Kidney (tissue), 14 donors: Measurements from ENCODE around the gene ALKBH1. TPM values are rescaled to one million over a fixed set of nuclear protein-coding genes. Genes with fewer than 3 reads are reported as not detected.
"Not testable (repeated sequence)": the region's sequence is repeated elsewhere in the genome, so short reads cannot be mapped to it uniquely, and the experiment has no call there.

ENCODE experiments used
- DNase-seq, 5 donors: peaks; one replicate each; pipeline ENCODE4 v3.0.0-alpha.2; 2013 to 2020
- FAIRE-seq: peaks from 2 replicates; lab custom pipeline; 2012; peaks lifted over from hg19 to GRCh38; lab: Jason Lieb, UNC
- H3K27ac ChIP-seq, 2 donors: one replicate each; pipeline ENCODE4 v1.7.0; 2013; ENCODE audit warnings: low read depth in 2 of 2, low read length in 2 of 2, inconsistent platforms in 1 of 2
- H3K27me3 ChIP-seq: one replicate; pipeline ENCODE4 v1.7.1; 2013; ENCODE audit warnings: low read length, inconsistent platforms; ENCODE audit not compliant: control insufficient read depth, insufficient read depth
- H3K36me3 ChIP-seq, 3 donors: one replicate each; pipeline versions ENCODE4 v1.7.0 to v1.7.1; 2013; ENCODE audit warnings: low read length in 3 of 3, control low read depth in 1 of 3, inconsistent platforms in 1 of 3; ENCODE audit not compliant: insufficient read depth in 3 of 3, control insufficient read depth in 2 of 3
- H3K4me1 ChIP-seq, 3 donors: one replicate each; pipeline versions ENCODE4 v1.7.0 to v1.7.1; 2013; ENCODE audit warnings: low read length in 3 of 3, inconsistent platforms in 1 of 3, low read depth in 1 of 3; ENCODE audit not compliant: control insufficient read depth in 2 of 3, insufficient read depth in 2 of 3
- H3K4me3 ChIP-seq, 3 donors: one replicate each; pipeline versions ENCODE4 v1.7.0 to v1.8.1; 2013; ENCODE audit warnings: low read length in 3 of 3, control low read depth in 1 of 3, inconsistent platforms in 1 of 3
- H3K9ac ChIP-seq, 3 donors: one replicate each; pipeline versions ENCODE4 v1.7.0 to v1.7.1; 2013; ENCODE audit warnings: low read length in 3 of 3, control low read depth in 1 of 3, inconsistent platforms in 1 of 3
- H3K9me3 ChIP-seq, 3 donors: one replicate each; pipeline versions ENCODE4 v1.7.0 to v1.7.1; 2013; ENCODE audit warnings: low read length in 3 of 3, control low read depth in 1 of 3, inconsistent platforms in 1 of 3; ENCODE audit not compliant: control insufficient read depth in 2 of 3, insufficient read depth in 1 of 3
- CTCF ChIP-seq: IDR thresholded peaks from 3 replicates; pipeline ENCODE4 v1.5.1; 2012; ENCODE audit warnings: mild to moderate bottlenecking, moderate library complexity, borderline replicate concordance; ENCODE audit not compliant: insufficient read depth; ENCODE audit errors: extremely low read depth
- intact Hi-C: fragments of 100-400 bp; cut with DNase I; formaldehyde crosslinking; loops from one replicate; pipeline ENCODE4 v1.11.1; 2022
- polyA plus RNA-seq: library from polyadenylated mRNA; stranded (reverse); fragments of 350-450 nt; fragmentation: Illumina TruSeq; extraction: RNeasy Lipid Tissue Mini Kit (QIAGEN cat#74804); gene quantifications from one replicate; pipeline ENCODE4 v1.2.3, GENCODE V29; 2014; ENCODE audit warnings: low read depth, low replicate concordance; ENCODE audit not compliant: insufficient read depth
- total RNA-seq: library from RNA; stranded (reverse); fragmentation: NEBNext Ultra II Directional; extraction: Animal tissue kit (Norgen Biotek cat#: 25700); gene quantifications from one replicate; pipeline ENCODE4 v1.2.1, GENCODE V29; 2021
- donor health status: control.
- donor health status: control.
- donor health status: control.
- donor health status: control.
- donor health status: control.
- donor health status: DM: yes; HTN: yes; CAD: no.
- donor health status: Normal renal cell carcinoma (clear cell type).

The ALKBH1 gene
- total and polyA plus RNA-seq, 2 donors from 2014 or later, result 10.5 to 11.5 TPM

GRCh38 chr14:77673193-77673592 lies 34.6 kb downstream of the ALKBH1 start:
- Histone ChIP-seq H3K4me3 (no peak overlapping the region), H3K9ac (no peak overlapping the region), H3K27me3 (no peaks in the 10 kb centered on the region), H3K27ac (no peak overlapping the region), H3K4me1 (no peaks in the 10 kb centered on the region), H3K36me3 (peaks cover 5 to 29% (median 18%) of the 10 kb centered on the region in 3 donors), H3K9me3 (no peaks in the 10 kb centered on the region)
- FAIRE-seq (no peak), DNase-seq (no peak)
- no peak for TF ChIP-seq CTCF
- intact Hi-C loops, result no loop called here

- H3K27ac ChIP-seq, result no peak overlapping the region
- H3K27me3 ChIP-seq, result no peaks in the 10 kb centered on the region
- H3K9me3 ChIP-seq, result no peaks in the 10 kb centered on the region
- H3K4me3 ChIP-seq, result no peak overlapping the region
- peaks cover 0 to under 1% (median under 1%) of the 10 kb centered on the region in 3 donors for H3K36me3 ChIP-seq
- TF ChIP-seq CTCF, result no peak
- H3K4me1 ChIP-seq, result no peaks in the 10 kb centered on the region
- no peak for FAIRE-seq
- intact Hi-C loops, result no loop called here
- H3K9ac ChIP-seq, result no peak overlapping the region
- DNase-seq, result no peak
These were observed 40.5 kb downstream of the ALKBH1 start for GRCh38 chr14:77667331-77667730.

GRCh38 chr14:77663293-77663692 lies 44.5 kb downstream of the ALKBH1 start:
- Histone ChIP-seq H3K9me3 (no peaks in the 10 kb centered on the region), H3K27ac (no peak overlapping the region), H3K4me3 (no peak overlapping the region), H3K27me3 (no peaks in the 10 kb centered on the region), H3K36me3 (no peaks in the 10 kb centered on the region), H3K9ac (no peak overlapping the region), H3K4me1 (no peaks in the 10 kb centered on the region)
- intact Hi-C loops, result no loop called here
- no peak for DNase-seq
- no peak for FAIRE-seq
- TF ChIP-seq CTCF, result no peak

- H3K9me3 ChIP-seq, intact Hi-C loops, H3K9ac ChIP-seq, FAIRE-seq, H3K27me3 ChIP-seq, H3K27ac ChIP-seq, H3K4me1 ChIP-seq, H3K36me3 ChIP-seq, DNase-seq, H3K4me3 ChIP-seq: not testable (repeated sequence)
These were observed 46.3 kb downstream of the ALKBH1 start for GRCh38 chr14:77661562-77661961.
